GM04504 (cell line): Measurements from ENCODE around the gene PPP2R5D.
A peak's percentile ranks its signal among the peaks of the same experiment; 100 is the strongest.
"Not testable (repeated sequence)": the region's sequence is repeated elsewhere in the genome, so short reads cannot be mapped to it uniquely, and the experiment has no call there.

Experiments used
- DNase-seq: peaks from one replicate; pipeline ENCODE4 v3.0.0-alpha.2; 2012; ENCODE audit warnings: low read depth

Gene PPP2R5D

GRCh38 chr6:43032326-43032725 is 48.0 kb downstream of the PPP2R5D start:
- no peak for DNase-seq

GRCh38 chr6:43033496-43034189 is 49.3 kb downstream of the PPP2R5D start:
- DNase-seq: no peak

DNA sequence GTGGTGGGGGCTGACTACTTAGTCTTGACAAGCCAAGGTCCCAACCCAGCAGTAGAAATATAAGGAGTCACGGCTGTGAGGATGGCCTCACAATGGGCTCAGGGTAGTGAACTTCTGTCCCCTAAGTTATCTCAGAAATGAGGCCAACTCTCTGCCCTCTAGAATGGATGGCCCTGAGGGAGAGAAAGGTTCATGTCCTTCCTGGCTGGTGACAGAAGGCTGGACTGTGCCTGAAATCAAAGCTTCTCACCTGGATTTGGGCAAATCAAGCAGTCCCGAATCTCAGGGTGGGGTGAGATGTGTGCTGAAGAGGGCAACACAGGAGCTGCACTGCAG is 49.8 kb downstream of the PPP2R5D start:
- no peak for DNase-seq

DNA sequence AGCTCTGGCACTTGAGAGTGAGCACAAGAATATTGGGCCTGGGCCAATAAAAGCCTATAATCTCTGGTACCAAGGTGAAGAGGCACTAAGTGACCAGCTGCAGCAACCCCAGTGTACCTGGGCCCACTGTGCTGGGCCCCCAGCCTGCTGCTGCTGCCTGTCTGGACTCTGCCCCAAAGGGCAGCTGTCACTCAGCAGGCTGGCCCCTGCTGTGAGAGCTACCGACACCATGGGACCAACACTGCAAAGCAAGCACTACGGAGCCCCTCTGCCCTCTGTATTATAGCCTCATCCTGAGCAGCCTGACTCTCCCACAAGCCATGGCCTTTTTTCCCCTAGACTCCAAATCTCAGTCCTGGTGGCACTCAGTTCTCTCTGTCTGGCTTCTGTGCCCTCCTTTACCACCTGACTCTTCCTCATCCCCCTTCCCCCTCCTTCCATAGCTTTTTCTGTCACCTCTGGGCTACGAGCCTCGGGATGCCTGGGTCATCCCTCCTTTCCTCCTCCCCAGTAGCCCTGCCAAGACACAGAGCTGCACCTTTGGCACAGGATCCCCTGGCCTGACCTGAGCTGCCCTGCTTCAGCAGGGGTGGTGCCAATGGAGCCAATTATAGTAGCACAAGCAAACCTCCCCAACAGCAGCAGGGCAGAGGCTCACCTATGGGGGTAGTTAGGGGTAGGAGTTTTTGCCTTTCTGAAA is 51.3 kb downstream of the PPP2R5D start:
- DNase-seq: no peak

- no peak for DNase-seq
Observed at GRCh38 chr6:43036712-43037111, 52.3 kb downstream of the PPP2R5D start.

- no peak for DNase-seq
Observed at GRCh38 chr6:43037197-43037596, 52.8 kb downstream of the PPP2R5D start.

GRCh38 chr6:43037706-43038105 is 53.3 kb downstream of the PPP2R5D start:
- DNase-seq: no peak

DNA sequence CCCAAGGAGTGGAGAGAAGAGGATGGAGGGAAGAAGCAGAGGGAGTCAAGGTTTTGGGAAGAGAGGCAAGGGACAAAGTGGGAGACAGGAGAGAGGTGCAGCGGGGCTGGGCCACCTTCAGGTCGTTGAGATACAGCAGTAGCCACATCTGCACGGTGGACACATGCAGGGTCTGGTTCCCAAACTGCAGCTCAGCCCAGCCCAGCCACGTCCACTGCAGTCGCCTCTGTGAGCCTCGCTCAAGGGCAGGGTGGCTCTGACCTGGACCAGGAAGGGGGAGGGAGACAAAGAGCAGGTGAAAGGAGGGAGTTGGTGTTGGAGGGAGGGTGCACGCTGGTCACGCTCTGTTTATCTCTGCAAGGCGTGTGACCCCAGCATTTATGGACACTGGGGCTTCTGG is 54.4 kb downstream of the PPP2R5D start:
- no peak for DNase-seq

GRCh38 chr6:43040542-43041257 is 56.3 kb downstream of the PPP2R5D start:
- DNase-seq: no peak

GRCh38 chr6:43041475-43041874 is 57.1 kb downstream of the PPP2R5D start:
- not testable (repeated sequence) for DNase-seq

DNA sequence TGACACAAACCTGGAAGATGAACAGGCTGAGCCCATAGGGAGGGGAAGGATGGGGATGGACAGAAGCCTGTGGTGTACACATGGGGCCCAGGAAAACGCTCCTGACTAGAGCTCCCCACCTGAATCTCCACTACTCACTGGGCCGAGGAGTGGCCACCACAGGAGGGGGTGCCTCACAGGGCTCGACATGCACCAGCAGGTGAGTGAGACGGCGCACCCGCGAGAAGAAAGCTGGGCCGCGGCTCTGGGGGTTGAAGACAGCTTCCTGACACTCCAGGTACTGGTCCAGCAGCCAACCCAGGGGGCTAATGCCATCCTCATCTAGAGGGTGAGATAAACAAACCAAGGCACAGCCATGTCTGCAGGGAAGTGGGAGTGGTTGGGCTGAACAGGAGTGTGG is 58.9 kb downstream of the PPP2R5D start:
- DNase-seq: no peak

DNA sequence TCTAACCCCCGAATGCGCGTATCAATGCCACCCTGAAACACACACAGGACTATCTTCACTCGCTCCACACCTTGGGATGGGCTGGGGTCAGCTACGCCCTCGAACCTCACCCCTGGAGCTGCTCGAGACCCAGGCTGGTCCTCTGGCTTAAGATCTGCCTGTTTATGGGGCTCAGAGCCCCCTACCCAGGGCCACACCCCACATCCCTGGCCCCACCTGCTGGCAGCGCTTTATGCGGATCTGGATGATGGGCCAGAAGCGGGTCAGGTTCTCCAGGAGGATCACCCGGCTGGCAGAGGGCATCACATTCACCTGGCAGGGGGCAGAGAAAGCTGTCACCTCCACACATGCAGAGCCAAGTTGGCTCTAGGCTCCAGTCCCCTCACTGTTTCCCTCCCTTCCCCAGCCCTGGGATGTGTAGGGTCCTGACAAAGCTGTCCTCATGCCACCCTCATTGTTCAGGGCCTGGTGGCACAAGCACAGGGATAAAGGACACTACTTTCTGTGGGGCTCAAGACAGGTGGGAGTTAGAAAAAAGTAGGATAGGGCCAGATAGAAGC is 61.1 kb downstream of the PPP2R5D start:
- DNase-seq: no peak

- DNase-seq: no peak
Observed at GRCh38 chr6:43047998-43048397, 63.6 kb downstream of the PPP2R5D start.

DNA sequence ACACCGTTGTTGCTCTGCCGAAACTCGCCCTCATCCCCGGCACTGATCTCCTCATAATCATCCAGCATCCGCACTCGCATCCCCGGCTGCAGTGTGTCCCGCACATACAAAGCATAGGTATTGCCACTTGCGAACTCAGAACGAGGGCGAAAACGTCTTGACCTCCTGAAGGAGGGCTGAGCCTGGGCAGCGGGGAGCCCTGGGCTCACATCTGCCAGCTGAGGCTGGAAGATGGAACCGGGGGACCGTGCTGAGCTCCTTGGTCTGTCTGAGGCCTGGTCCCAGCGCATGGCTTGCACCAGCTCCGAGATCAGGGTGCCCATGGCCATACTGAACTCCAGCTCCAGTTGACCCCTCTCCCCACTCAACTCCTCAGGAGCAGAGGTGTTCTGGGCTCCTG is 66.6 kb downstream of the PPP2R5D start:
- DNase-seq: no peak

DNA sequence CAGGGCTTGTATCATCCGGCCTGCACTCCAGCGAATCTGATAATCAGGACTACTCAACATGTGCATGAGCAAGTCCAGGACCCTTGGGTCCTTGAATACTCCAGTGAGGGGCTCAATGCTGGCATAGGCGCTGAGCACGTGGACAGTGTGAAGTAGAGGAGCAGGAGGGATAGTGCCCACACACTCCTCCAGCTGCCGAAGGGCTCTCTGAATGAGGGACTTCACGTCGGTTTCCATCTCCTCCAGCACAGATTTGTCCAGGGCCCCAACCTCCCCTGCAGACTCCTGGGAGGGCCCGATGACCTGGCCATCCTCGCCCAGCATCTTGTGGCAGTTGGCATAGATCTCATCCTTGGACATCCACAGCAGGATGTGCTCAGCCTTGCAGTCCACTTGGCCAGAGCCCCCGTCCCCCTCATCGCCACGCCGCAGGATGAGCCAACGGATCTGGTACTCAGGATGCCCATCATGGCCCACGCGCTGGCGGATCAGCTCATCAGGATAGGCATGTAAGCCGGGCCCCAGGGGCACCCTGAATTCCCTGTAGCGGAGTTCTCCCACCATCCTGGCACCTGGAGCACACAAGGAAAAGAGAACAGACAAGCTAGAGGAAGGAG is 68.0 kb downstream of the PPP2R5D start:
- DNase-seq: no peak

DNA sequence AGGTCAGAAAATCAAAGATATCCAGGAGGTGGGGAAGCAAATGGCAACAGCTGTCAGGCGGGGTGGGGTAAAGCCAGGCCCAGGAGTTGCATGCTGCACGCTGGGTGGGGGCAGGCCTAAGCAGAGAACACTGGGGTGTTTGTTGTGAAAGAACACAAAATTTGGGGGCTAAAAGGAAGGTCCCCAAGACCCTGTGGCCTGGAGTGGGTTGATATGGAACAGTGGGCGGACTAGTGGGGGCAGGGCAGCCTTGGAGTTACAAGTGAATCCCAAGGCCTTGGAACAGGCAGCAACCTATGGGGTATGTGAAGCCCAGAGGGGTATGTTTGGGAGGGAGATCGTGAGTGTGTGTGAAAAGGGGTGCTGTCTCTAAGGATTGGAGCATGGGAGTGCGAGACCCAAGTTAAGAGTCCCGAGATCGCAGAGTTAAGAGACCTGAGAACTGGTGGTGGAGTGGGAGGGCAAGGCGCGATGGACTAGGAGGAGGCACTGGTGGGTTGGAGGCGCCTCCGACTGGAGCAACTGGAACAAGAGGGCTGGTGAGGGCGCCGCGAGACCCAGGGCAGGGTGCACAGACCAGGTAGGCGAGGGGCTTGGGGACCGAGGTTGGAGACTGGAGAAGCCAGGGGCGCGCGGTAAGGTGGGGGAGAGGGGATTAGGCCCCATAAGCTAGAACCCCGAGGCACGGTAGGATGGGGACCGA is 68.6 kb downstream of the PPP2R5D start:
- DNase-seq: no peak

- peak; percentile 91 for DNase-seq
Observed at GRCh38 chr6:43053545-43054205, 69.3 kb downstream of the PPP2R5D start, which contains the start of gene CUL7. TSS of gene CUL7 (minus strand) at chr6:43053851. CDS start at chr6:43052788, 1,063 bp downstream.

- no peak for DNase-seq
Observed at GRCh38 chr6:43054206-43054943, 70.0 kb downstream of the PPP2R5D start.

- DNase-seq: no peak
Observed at GRCh38 chr6:43055966-43056365, 71.6 kb downstream of the PPP2R5D start.

DNA sequence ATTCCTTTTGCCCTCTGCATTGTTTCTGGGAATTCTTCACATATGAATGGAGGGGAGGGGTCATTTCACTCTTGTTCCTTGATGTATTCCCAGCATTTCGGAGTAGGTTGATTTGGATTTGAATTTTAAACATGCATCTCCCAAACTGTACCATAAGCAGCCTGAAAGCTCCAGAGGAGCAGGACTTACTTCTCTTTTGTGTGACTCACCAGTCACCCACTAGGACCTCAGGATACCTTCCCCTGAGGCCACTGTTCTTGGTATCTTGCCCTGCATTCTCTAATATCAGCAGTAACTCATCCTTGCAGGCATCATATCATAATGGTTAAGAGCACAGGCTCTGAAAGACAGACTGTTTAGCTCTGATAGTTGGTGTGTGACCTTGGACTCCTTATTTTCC is 74.2 kb downstream of the PPP2R5D start:
- no peak for DNase-seq
